HL-60 (cell line): Measurements from ENCODE around the gene CHID1.

ENCODE experiments used
- DNase-seq, 2 experiments: peaks; one replicate each; pipeline ENCODE4 v3.0.0-alpha.2; 2010 to 2020; ENCODE audit warnings: low read depth in 1 of 2, low spot score in 1 of 2
- H3K27ac ChIP-seq: fragments of 250-450 bp; sonication (Bioruptor Pico); replicated peaks from 2 replicates; pipeline ENCODE4 v1.5.1; 2020; ENCODE audit warnings: mild to moderate bottlenecking, moderate library complexity
- H3K27me3 ChIP-seq: fragments of 250-450 bp; sonication (Bioruptor Pico); 2 replicates; pipeline ENCODE4 v1.5.1; 2021; ENCODE audit warnings: mild to moderate bottlenecking, moderate library complexity; ENCODE audit not compliant: insufficient read depth, poor library complexity, severe bottlenecking
- H3K4me3 ChIP-seq: replicated peaks from 2 replicates; pipeline ENCODE4 v1.5.1; 2011; ENCODE audit warnings: mild to moderate bottlenecking, control low read depth, low read length; ENCODE audit not compliant: insufficient read depth
- GABPA ChIP-seq: IDR thresholded peaks from 2 replicates; pipeline ENCODE4 v1.6.1; 2012; ENCODE audit warnings: low read depth
- POLR2AphosphoS5 ChIP-seq: IDR thresholded peaks from 2 replicates; pipeline ENCODE4 v1.6.1; 2012; ENCODE audit warnings: low read depth
- SPI1 ChIP-seq: IDR thresholded peaks from 2 replicates; pipeline ENCODE4 v1.6.1; 2012; ENCODE audit warnings: low read depth, mild to moderate bottlenecking, borderline replicate concordance
- TF ChIP-seq, protein P1 (sequence below): IDR thresholded peaks from 2 replicates; pipeline ENCODE4 v1.6.1; 2012; ENCODE audit warnings: low read depth; ENCODE audit not compliant: insufficient replicate concordance
- TF ChIP-seq, protein P2 (sequence below): IDR thresholded peaks from one replicate; pipeline ENCODE4 v1.5.1; 2011; ENCODE audit warnings: low read length, control low read depth, inconsistent platforms; ENCODE audit not compliant: insufficient read depth

Gene CHID1

DNA sequence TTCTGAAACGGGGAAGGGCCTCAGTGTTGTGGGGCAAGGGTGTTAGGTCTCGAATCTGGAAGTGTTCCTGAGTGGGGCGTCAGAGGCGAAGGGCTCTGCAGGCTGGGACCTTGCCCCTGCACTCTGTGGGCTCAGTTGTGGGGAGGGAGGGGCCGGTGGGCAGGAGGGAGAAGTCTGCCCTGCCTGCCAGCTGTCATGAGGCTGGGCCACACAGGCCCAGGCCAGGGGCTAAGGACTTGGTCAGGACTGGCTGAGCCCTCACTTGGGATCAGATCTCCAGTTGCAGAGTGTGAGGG, 82.8 kb downstream of the CHID1 start, which contains the start of gene CRACR2B:
TSS of gene CRACR2B (plus strand) at position 23 of the 296 bp plus-strand sequence. CDS start 689 bp downstream, outside the sequence.
- DNase-seq, result no peak
- H3K27me3 ChIP-seq, result peaks cover 9% of the 10 kb centered on the region
- peak within 1 kb of the TSS; percentile 65 for H3K27ac ChIP-seq
- H3K4me3 ChIP-seq, result peak within 1 kb of the TSS; percentile 46
- TF ChIP-seq POLR2AphosphoS5, result no peak

DNA sequence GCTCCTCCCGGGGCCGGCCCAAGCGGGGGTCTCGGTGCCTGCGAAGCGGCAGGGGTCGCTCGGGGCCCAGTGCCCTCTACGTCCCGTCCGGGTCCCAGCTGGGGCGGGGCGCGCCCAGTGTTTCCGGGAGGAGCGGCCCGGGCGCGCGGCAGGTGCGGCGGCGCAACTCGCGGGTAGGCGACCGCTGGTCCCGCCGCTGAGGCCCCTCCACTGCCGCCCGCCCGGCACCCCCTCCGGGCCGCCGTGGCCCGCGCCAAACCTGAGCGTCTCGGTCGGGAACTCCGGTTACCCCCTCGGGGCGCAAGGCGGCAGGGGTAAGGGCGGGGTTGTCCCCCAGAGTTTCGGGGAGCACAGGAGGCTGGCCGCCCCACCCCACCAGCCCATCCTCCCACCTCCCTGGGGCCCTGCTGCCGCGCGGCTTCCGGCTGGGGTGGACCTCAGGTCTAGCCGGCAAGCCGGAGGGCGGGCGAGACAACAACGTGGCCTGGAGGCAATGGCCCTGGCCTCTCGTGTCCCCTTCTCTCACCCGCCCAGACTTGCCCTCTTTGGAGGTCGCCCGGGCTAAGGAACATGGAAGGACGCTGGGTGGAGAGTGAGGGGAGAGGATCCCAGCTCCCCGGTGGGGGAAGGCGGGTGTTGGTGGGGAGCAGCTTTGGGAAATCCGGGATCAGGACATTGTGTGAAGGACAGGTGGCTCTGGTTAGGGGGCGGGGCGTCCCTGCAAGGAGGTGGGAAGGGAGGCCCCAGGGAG, 83.3 kb downstream of the CHID1 start:
- DNase-seq, result peak in 1 of 2 experiments; percentile 61
- Histone ChIP-seq H3K4me3 (peak overlapping the region; percentile 46), H3K27ac (peak overlapping the region; percentile 65), H3K27me3 (peaks cover 9% of the 10 kb centered on the region)
- TF ChIP-seq, protein P1, sequence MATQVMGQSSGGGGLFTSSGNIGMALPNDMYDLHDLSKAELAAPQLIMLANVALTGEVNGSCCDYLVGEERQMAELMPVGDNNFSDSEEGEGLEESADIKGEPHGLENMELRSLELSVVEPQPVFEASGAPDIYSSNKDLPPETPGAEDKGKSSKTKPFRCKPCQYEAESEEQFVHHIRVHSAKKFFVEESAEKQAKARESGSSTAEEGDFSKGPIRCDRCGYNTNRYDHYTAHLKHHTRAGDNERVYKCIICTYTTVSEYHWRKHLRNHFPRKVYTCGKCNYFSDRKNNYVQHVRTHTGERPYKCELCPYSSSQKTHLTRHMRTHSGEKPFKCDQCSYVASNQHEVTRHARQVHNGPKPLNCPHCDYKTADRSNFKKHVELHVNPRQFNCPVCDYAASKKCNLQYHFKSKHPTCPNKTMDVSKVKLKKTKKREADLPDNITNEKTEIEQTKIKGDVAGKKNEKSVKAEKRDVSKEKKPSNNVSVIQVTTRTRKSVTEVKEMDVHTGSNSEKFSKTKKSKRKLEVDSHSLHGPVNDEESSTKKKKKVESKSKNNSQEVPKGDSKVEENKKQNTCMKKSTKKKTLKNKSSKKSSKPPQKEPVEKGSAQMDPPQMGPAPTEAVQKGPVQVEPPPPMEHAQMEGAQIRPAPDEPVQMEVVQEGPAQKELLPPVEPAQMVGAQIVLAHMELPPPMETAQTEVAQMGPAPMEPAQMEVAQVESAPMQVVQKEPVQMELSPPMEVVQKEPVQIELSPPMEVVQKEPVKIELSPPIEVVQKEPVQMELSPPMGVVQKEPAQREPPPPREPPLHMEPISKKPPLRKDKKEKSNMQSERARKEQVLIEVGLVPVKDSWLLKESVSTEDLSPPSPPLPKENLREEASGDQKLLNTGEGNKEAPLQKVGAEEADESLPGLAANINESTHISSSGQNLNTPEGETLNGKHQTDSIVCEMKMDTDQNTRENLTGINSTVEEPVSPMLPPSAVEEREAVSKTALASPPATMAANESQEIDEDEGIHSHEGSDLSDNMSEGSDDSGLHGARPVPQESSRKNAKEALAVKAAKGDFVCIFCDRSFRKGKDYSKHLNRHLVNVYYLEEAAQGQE, result no peak
- TF ChIP-seq POLR2AphosphoS5 (peak; percentile 38; the same call in 1 of the 2 replicates), GABPA (no peak)

DNA sequence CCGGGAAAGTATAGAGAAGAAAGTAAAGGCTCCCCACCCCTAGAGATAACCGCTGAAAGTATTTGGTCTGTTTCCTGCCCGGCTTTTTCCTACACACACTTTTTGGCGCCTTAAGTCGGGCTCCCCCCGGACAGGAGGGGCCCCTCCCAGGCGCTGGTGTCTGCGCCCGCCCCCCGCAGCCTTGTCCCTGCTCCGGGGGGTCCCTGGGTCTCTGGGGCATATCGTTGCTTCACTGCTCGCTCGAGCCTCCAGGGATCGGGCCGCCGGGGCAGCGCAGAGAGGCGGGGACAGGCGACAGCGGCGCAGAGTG, 83.8 kb downstream of the CHID1 start:
- peak overlapping the region; percentile 46 for H3K4me3 ChIP-seq
- TF ChIP-seq POLR2AphosphoS5 (no peak), SPI1 (no peak), GABPA (no peak)
- TF ChIP-seq, protein P1, result no peak
- TF ChIP-seq, protein P2, sequence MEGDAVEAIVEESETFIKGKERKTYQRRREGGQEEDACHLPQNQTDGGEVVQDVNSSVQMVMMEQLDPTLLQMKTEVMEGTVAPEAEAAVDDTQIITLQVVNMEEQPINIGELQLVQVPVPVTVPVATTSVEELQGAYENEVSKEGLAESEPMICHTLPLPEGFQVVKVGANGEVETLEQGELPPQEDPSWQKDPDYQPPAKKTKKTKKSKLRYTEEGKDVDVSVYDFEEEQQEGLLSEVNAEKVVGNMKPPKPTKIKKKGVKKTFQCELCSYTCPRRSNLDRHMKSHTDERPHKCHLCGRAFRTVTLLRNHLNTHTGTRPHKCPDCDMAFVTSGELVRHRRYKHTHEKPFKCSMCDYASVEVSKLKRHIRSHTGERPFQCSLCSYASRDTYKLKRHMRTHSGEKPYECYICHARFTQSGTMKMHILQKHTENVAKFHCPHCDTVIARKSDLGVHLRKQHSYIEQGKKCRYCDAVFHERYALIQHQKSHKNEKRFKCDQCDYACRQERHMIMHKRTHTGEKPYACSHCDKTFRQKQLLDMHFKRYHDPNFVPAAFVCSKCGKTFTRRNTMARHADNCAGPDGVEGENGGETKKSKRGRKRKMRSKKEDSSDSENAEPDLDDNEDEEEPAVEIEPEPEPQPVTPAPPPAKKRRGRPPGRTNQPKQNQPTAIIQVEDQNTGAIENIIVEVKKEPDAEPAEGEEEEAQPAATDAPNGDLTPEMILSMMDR, result no peak
- peaks cover 9% of the 10 kb centered on the region for H3K27me3 ChIP-seq
- peak overlapping the region; percentile 65 for H3K27ac ChIP-seq
- DNase-seq, result no peak

DNA sequence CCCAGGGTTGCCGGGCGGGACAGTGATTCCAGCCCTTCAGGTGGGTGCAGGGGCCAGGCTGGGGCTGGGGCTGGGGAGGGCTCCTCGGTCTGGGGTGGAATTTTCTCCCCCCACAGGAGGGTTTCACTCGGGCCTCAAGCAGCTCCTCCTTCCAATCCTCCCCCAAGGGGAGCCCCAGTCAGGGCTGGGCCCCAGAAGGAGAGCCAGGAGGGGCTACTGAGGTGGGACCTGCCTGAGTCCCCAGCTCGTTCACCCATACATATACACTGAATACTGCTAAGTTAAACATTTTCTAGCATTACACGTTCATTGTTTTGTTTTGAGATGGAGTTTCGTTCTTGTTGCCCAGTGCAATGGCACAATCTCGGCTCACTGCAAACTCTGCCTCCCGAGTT, 84.4 kb downstream of the CHID1 start:
- no peak for DNase-seq
- peaks cover 9% of the 10 kb centered on the region for H3K27me3 ChIP-seq
- H3K27ac ChIP-seq, result peak overlapping the region; percentile 65; the same call in 1 of the 2 replicates
- H3K4me3 ChIP-seq, result no peak overlapping the region
- no peak for TF ChIP-seq SPI1
- TF ChIP-seq GABPA, result no peak
- TF ChIP-seq, protein P2, result no peak
- TF ChIP-seq, protein P1, result no peak
- no peak for TF ChIP-seq POLR2AphosphoS5
